B cell (primary cell): Measurements from ENCODE around the gene PAM16.

ENCODE experiments used
- EZH2 ChIP-seq: IDR thresholded peaks from 2 replicates; pipeline ENCODE4 v1.6.1; 2012; ENCODE audit warnings: borderline replicate concordance, low read depth, mild to moderate bottlenecking, moderate library complexity, low read length; ENCODE audit not compliant: insufficient read depth, poor library complexity, severe bottlenecking
- TF ChIP-seq, protein P1 (sequence below): fragments of 200-600 bp; IDR thresholded peaks from one replicate; pipeline ENCODE4 v1.8.0; 2022; ENCODE audit warnings: antibody characterized with exemption, mild to moderate bottlenecking

DNA sequence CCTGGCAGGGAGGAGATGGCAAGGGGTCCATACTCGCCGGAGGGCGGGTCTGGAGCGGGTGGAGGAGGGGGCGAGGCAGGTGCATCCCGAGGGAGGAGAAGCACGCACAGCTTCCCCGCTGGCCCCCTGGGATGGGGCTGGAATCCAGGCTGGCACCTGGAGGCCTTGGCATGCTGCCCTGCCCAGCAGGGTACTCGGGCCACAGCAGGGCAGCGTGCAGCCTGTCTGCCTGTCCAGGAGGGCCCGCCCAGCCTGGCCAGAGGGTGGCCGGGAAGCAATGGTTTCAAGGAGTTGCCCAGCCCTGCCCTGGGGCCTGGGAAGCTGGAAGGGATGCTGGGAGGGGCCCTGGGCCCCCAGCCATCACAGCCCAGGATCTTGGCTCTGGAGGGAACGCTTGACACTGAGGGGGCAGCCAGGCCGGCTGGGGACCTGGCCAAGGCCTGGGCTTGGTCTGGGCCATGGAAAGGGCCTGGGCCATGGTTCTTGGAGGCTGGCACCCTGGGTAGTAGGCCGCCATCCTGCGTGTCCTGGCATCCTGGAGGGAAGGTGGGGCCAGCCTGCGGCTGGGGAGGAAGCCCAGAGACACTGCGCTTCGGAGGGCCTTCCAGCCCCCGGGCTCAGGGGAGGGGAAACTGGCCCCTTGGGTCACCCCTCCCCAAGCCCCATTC, 34.1 kb downstream of the PAM16 start:
- TF ChIP-seq, protein P1, sequence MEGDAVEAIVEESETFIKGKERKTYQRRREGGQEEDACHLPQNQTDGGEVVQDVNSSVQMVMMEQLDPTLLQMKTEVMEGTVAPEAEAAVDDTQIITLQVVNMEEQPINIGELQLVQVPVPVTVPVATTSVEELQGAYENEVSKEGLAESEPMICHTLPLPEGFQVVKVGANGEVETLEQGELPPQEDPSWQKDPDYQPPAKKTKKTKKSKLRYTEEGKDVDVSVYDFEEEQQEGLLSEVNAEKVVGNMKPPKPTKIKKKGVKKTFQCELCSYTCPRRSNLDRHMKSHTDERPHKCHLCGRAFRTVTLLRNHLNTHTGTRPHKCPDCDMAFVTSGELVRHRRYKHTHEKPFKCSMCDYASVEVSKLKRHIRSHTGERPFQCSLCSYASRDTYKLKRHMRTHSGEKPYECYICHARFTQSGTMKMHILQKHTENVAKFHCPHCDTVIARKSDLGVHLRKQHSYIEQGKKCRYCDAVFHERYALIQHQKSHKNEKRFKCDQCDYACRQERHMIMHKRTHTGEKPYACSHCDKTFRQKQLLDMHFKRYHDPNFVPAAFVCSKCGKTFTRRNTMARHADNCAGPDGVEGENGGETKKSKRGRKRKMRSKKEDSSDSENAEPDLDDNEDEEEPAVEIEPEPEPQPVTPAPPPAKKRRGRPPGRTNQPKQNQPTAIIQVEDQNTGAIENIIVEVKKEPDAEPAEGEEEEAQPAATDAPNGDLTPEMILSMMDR = no peak
- TF ChIP-seq EZH2 = no peak
